ENCODE data around the gene COL5A1.

The COL5A1 gene

DNA sequence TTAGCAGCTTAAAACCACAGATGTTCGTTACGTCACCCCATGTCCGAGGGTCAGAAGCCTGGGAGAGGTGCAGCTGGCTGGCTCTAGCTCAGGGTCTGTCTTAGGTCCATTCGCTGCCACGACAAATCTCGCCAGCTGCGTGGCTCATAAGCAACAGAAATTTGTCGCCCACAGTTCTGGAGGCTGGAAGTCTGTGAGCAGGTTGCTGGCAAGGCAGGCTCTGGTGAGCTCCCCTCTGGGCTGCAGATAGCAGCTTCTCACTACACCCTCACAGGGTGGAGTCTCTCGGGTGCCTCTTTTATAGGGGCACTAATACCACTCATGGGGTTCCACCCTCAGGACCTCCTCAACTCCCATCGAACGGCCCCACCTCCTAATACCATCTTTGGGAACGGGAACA lies 198.9 kb downstream of the COL5A1 start:
- Histone ChIP-seq H3K9ac (ENCODE audit: low read length) (no peak overlapping the region), H3K36me3 (ENCODE audit: control insufficient read depth, insufficient read depth, low read length) (peaks cover 10% of the 10 kb centered on the region)

DNA sequence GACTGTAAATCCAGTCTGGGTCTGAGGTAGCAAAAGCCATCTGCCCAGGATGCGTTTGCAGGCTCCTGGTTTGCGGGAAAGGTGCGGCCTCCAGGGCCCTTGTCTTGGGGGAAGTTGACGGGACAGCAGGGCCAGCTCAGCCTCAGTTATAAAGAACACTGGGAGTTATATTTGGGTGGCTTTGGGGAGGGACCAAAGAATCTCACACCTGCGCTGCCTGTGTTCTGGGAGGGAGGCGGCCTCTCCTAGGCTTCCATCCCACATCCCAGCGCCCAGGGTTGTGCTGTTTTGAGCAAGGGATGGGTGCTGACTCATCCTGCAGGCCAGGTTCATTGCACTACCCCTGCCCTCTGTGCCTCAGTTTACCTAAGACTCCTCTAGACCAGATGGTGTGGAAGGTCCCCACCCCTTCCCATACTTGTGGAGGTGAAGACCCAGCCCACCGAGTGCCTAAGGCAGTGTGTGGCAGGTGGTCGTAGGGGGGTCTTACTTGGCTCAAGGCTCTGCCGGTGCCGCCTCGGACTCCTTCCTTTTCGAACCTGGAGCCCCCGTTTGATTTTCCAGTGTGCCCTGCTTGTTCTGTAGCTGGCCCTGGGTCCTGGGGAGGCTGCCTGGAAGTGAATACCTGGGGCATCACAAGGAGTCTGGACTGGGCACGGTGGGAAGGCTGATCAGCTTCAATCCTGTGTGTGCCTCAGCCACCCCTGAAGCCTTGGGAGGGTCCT lies 199.7 kb downstream of the COL5A1 start:
- H3K27ac ChIP-seq (ENCODE audit: low read depth, low read length) = no peak overlapping the region
- H3K9ac ChIP-seq (ENCODE audit: low read length) = no peak overlapping the region
- H3K36me3 ChIP-seq (ENCODE audit: control insufficient read depth, insufficient read depth, low read length) = peaks cover 10% of the 10 kb centered on the region
- no peaks in the 10 kb centered on the region for H3K27me3 ChIP-seq (ENCODE audit: control insufficient read depth, insufficient read depth, low read length)
- no peak overlapping the region for H3K4me3 ChIP-seq (ENCODE audit: low read length)
- H3K4me1 ChIP-seq (ENCODE audit: control insufficient read depth, insufficient read depth, low read length) = no peaks in the 10 kb centered on the region

More for the DNA sequence above, 198.9 kb downstream of the COL5A1 start:
- Histone ChIP-seq H3K4me3 (ENCODE audit: low read length) (no peak overlapping the region), H3K27ac (ENCODE audit: low read depth, low read length) (no peak overlapping the region), H3K27me3 (ENCODE audit: control insufficient read depth, insufficient read depth, low read length) (no peaks in the 10 kb centered on the region), H3K4me1 (ENCODE audit: control insufficient read depth, insufficient read depth, low read length) (no peaks in the 10 kb centered on the region)

DNA sequence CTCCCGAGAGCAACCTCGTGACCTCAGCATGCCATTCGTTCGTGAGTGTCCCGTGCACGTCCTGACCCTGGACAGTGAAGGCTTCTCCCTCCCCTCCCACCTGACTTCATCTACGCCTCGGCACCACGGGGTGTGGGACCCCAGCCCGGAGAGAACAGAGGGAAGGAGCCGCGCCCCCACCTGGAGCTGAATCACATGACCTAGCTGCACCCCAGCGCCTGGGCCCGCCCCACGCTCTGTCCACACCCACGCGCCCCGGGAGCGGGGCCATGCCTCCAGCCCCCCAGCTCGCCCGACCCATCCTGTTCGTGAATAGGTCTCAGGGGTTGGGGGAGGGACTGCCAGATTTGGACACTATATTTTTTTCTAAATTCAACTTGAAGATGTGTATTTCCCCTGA lies 200.7 kb downstream of the COL5A1 start:
- H3K27me3 ChIP-seq (ENCODE audit: control insufficient read depth, insufficient read depth, low read length) = no peaks in the 10 kb centered on the region
- no peak overlapping the region for H3K9ac ChIP-seq (ENCODE audit: low read length)
- no peak overlapping the region for H3K27ac ChIP-seq (ENCODE audit: low read depth, low read length)
- peaks cover 10% of the 10 kb centered on the region for H3K36me3 ChIP-seq (ENCODE audit: control insufficient read depth, insufficient read depth, low read length)
- no peak overlapping the region for H3K4me3 ChIP-seq (ENCODE audit: low read length)
- H3K4me1 ChIP-seq (ENCODE audit: control insufficient read depth, insufficient read depth, low read length) = no peaks in the 10 kb centered on the region

DNA sequence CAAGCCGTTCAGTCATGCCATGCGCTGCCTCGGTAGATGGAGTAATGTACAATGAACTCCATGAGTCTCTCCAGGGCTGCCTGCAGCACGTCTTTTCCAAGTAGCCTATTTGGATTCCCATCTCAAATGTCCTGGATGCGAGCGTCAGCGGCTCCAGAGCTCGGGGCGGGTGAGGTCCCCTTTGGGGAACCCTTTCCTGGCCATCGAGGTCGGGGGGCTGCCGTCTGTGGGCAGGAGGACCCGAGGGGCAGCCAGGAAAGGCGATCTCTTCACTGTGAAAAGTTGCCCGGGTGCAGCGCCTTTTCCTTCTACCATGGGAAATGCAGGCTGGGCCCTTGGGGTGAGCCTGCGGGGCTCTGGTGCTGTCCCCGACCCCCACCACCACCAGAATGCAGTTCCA lies 202.1 kb downstream of the COL5A1 start:
- no peaks in the 10 kb centered on the region for H3K27me3 ChIP-seq (ENCODE audit: control insufficient read depth, insufficient read depth, low read length)
- no peak overlapping the region for H3K4me3 ChIP-seq (ENCODE audit: low read length)
- no peak overlapping the region for H3K27ac ChIP-seq (ENCODE audit: low read depth, low read length)
- H3K4me1 ChIP-seq (ENCODE audit: control insufficient read depth, insufficient read depth, low read length) = no peaks in the 10 kb centered on the region
- peaks cover 3% of the 10 kb centered on the region for H3K36me3 ChIP-seq (ENCODE audit: control insufficient read depth, insufficient read depth, low read length)
- no peak overlapping the region for H3K9ac ChIP-seq (ENCODE audit: low read length)

DNA sequence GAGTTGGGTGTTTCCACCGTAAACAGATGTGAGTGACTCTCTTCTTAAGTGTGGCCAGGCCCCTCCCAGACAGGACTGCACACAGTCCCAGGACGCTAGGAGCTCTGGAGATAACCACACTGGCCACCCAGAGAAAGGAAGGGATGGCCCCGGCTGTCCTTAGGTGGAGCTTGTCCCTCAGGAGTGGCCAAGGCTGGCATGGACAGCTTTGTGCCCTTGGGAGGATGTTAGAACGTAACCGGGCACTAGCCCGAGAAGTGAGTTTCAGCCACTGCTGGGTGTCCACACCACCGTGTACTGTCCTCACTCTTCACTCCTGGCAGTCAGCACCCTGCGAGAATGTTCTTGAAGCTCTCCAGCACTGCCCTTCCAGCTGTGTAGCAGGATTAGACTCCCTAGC lies 203.2 kb downstream of the COL5A1 start:
- no peak overlapping the region for H3K9ac ChIP-seq (ENCODE audit: low read length)
- no peaks in the 10 kb centered on the region for H3K27me3 ChIP-seq (ENCODE audit: control insufficient read depth, insufficient read depth, low read length)
- H3K27ac ChIP-seq (ENCODE audit: low read depth, low read length) = no peak overlapping the region

DNA sequence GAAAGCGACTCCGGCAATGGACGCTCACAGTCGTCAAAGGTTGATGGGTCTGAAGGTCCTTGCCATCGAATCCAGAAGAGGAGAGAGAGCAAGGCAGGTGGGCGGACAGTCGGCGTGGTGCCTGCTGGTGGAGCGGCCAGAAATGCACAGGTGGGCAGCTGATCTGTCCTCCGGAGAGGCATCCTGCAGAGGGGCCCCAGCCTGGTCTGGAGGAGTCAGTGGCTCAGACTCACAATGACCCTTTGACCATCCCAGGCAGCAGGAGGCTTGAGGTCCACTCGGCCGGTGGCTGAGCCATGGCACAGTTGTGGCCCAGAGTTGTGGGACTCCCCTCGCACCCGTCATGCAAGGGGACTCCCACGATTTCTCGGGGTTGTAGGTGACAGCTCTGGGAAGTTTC lies 204.6 kb downstream of the COL5A1 start:
- H3K4me3 ChIP-seq (ENCODE audit: low read length) = no peak overlapping the region
- H3K27ac ChIP-seq (ENCODE audit: low read depth, low read length) = no peak overlapping the region
- H3K4me1 ChIP-seq (ENCODE audit: control insufficient read depth, insufficient read depth, low read length) = no peaks in the 10 kb centered on the region
- no peaks in the 10 kb centered on the region for H3K27me3 ChIP-seq (ENCODE audit: control insufficient read depth, insufficient read depth, low read length)
- no peak overlapping the region for H3K9ac ChIP-seq (ENCODE audit: low read length)
- peaks cover 3% of the 10 kb centered on the region for H3K36me3 ChIP-seq (ENCODE audit: control insufficient read depth, insufficient read depth, low read length)

More for the DNA sequence above, 203.2 kb downstream of the COL5A1 start:
- Histone ChIP-seq H3K4me1 (ENCODE audit: control insufficient read depth, insufficient read depth, low read length) (no peaks in the 10 kb centered on the region), H3K36me3 (ENCODE audit: control insufficient read depth, insufficient read depth, low read length) (peaks cover 3% of the 10 kb centered on the region), H3K4me3 (ENCODE audit: low read length) (no peak overlapping the region)

DNA sequence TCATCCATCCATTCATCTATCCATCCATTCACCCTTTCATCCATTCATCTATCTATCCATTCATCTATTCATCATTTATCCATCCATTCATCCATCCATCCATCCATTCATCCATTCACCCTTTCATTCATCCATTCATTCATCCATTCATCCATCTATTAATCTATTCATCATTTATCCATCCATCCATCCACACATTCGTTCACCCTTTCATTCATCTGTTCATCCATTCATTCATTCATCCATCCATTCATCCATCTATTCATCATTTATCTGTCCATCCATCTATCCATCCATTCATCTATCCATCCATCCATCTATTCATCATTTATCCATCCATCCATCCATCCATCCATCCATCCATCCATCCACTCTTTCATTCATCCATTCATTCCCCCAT lies 205.1 kb downstream of the COL5A1 start:
- no peak overlapping the region for H3K4me3 ChIP-seq (ENCODE audit: low read length)
- no peak overlapping the region for H3K9ac ChIP-seq (ENCODE audit: low read length)
- H3K27me3 ChIP-seq (ENCODE audit: control insufficient read depth, insufficient read depth, low read length) = no peaks in the 10 kb centered on the region
- peaks cover 3% of the 10 kb centered on the region for H3K36me3 ChIP-seq (ENCODE audit: control insufficient read depth, insufficient read depth, low read length)
- H3K27ac ChIP-seq (ENCODE audit: low read depth, low read length) = no peak overlapping the region
- H3K4me1 ChIP-seq (ENCODE audit: control insufficient read depth, insufficient read depth, low read length) = no peaks in the 10 kb centered on the region

DNA sequence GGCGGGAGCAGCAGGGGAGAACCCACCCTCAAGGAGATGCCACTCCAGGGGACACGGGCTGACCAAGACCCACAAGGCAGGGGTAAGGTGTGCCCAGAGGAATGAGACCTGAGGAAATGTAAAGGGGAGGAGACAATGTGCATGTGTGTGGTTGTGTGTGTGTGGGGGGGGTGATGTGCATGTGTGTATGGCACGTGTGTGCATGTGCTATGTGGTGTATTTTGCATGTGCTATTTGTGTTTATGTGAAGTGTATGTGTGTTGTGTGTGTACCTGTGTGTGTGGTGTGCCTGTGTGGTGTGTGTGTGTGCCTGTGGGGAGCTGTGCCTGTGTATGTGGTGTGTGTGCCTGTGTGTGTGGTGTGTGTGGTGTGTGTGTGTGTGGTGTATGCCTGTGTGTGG lies 205.5 kb downstream of the COL5A1 start:
- Histone ChIP-seq H3K27me3 (ENCODE audit: control insufficient read depth, insufficient read depth, low read length) (no peaks in the 10 kb centered on the region), H3K4me1 (ENCODE audit: control insufficient read depth, insufficient read depth, low read length) (no peaks in the 10 kb centered on the region), H3K36me3 (ENCODE audit: control insufficient read depth, insufficient read depth, low read length) (peaks cover 3% of the 10 kb centered on the region), H3K4me3 (ENCODE audit: low read length) (no peak overlapping the region), H3K27ac (ENCODE audit: low read depth, low read length) (no peak overlapping the region), H3K9ac (ENCODE audit: low read length) (no peak overlapping the region)

DNA sequence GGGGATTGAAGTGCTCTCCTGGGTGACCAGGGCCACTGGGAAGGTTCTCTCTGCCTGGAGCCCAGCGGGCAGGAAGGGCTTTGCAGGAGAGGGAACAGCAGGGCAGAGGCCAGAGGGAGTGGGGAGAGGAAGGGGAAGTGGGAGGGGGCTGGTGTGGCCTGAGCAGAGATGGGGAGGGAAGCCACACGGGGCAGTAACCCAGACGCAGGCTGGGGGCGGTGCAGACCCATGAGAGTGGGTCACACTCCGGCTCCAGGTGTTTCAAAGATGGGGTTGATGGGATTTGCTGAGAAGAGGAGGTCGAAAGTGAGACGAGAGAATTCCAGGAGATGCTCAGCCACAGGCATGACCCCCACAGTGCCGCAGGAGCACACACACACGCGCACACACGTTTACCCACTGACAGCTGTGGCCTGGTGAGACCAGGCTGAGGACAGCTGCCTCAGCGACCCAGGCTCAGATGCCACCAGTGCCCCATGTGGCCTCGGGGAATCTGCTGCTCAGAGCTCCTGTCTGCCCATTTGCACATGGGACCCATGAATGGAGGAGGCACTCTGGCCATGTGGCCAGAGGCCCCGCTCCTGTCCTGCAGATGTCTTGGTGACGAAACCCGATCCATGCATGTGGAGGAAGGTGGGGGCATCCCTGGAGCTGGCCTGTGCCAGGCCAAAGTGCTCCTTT lies 206.3 kb downstream of the COL5A1 start:
- H3K9ac ChIP-seq (ENCODE audit: low read length) = no peak overlapping the region
- H3K27me3 ChIP-seq (ENCODE audit: control insufficient read depth, insufficient read depth, low read length) = no peaks in the 10 kb centered on the region

DNA sequence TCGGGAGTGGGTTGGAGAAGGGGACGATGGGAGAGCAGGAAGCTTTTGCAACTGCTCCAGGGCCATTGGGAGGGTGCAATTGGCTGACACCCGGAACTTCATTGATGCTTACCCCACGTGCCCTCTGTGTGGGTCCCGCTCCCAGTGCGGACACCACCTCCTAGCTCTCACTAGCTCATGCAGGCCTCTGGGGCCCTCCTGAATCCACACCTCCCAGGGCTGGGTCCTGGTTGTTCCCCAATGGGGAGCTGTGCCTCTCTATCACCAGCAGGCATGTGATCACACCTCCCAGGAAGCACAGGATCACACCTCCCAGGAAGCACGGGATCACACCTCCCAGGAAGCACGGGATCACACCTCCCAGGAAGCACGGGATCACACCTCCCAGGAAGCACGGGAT lies 206.9 kb downstream of the COL5A1 start:
- H3K4me3 ChIP-seq (ENCODE audit: low read length) = no peak overlapping the region
- no peak overlapping the region for H3K27ac ChIP-seq (ENCODE audit: low read depth, low read length)
- no peak overlapping the region for H3K9ac ChIP-seq (ENCODE audit: low read length)
- H3K36me3 ChIP-seq (ENCODE audit: control insufficient read depth, insufficient read depth, low read length) = peaks cover under 1% of the 10 kb centered on the region
- no peaks in the 10 kb centered on the region for H3K27me3 ChIP-seq (ENCODE audit: control insufficient read depth, insufficient read depth, low read length)
- no peaks in the 10 kb centered on the region for H3K4me1 ChIP-seq (ENCODE audit: control insufficient read depth, insufficient read depth, low read length)

More for the DNA sequence above, 206.3 kb downstream of the COL5A1 start:
- Histone ChIP-seq H3K4me1 (ENCODE audit: control insufficient read depth, insufficient read depth, low read length) (no peaks in the 10 kb centered on the region), H3K36me3 (ENCODE audit: control insufficient read depth, insufficient read depth, low read length) (peaks cover 3% of the 10 kb centered on the region), H3K27ac (ENCODE audit: low read depth, low read length) (no peak overlapping the region), H3K4me3 (ENCODE audit: low read length) (no peak overlapping the region)

DNA sequence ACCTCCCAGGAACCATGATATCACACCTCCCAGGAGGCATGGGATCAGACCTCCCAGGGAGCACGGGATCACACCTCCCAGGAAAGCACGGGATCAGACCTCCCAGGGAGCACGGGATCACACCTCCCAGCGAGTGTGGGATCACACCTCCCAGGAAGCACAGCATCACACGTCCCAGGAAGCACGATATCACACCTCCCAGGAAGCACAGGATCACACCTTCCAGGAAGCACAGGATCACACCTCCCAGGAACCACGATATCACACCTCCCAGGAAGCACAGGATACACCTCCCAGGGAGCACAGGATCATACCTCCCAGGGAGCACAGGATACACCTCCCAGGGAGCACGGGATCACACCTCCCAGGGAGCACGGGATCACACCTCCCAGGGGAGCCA lies 209.0 kb downstream of the COL5A1 start:
- Histone ChIP-seq H3K36me3 (ENCODE audit: control insufficient read depth, insufficient read depth, low read length) (no peaks in the 10 kb centered on the region), H3K4me1 (ENCODE audit: control insufficient read depth, insufficient read depth, low read length) (no peaks in the 10 kb centered on the region), H3K4me3 (ENCODE audit: low read length) (no peak overlapping the region), H3K27ac (ENCODE audit: low read depth, low read length) (no peak overlapping the region), H3K9ac (ENCODE audit: low read length) (no peak overlapping the region), H3K27me3 (ENCODE audit: control insufficient read depth, insufficient read depth, low read length) (no peaks in the 10 kb centered on the region)

DNA sequence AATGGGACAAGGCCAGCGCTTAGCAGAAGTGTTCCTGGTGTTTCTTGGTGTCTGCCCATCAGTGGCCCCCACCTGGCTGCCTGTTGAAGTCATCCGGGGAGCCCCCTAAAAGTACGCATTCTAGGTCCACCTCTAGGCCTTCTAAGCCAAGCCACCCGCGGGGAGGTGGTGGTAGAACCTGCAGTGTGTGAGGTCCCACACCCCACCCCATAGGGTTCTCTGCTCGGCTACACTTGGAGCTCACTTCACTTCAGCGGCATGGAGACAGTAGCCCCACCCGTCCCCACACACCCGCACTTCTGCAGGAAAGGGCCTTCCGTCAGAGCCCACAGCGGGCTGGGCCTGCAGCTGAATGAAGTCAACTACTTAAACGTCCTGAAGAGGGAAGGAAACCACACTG lies 209.4 kb downstream of the COL5A1 start:
- Histone ChIP-seq H3K27me3 (ENCODE audit: control insufficient read depth, insufficient read depth, low read length) (no peaks in the 10 kb centered on the region), H3K36me3 (ENCODE audit: control insufficient read depth, insufficient read depth, low read length) (no peaks in the 10 kb centered on the region), H3K9ac (ENCODE audit: low read length) (no peak overlapping the region), H3K4me1 (ENCODE audit: control insufficient read depth, insufficient read depth, low read length) (no peaks in the 10 kb centered on the region), H3K27ac (ENCODE audit: low read depth, low read length) (no peak overlapping the region), H3K4me3 (ENCODE audit: low read length) (no peak overlapping the region)

All from rectal smooth muscle tissue (tissue), 1 donor.